GM11168 (cell line): Measurements from ENCODE around the gene EVA1A.

ENCODE experiments used
- in situ Hi-C: fragments of 300-500 bp; cut with MboI; formaldehyde crosslinking; loops from one replicate; pipeline ENCODE4 v1.12.0; 2022; ENCODE audit warnings: low sequenced_read_pairs; ENCODE audit not compliant: unreplicated experiment

The EVA1A gene

DNA sequence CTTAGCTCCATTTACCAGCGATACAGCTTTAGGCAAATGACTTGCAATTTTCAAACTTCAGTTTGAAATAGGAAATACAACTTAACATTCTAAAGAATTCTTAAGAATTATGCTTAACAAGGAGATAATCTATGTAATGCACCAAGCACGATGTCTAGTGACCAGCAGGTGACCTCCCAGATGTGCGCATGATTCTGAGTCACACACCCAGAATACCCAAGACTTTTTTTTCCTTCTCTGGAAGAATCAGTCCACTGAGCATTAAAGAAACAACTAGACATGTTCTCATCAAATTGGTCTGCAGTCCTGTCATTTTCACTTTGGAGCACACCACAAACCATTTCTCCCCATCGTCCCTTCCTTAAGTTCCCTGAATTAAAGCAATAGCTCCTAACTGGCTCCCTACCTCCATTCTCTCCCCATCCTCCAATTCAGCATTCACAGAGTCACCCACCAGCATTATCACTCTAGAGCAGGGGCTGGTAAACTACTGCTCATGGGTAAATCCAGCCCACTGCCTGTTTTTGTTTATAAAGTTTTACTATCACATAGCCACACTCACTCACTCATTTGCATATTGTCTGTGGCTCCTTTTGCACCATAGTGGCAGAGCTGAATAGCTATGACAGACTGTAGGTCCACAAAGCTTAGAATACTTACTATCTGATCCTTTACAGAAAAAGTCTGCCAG, 13.2 kb downstream of the EVA1A start:
- in situ Hi-C loops = no loop called here

DNA sequence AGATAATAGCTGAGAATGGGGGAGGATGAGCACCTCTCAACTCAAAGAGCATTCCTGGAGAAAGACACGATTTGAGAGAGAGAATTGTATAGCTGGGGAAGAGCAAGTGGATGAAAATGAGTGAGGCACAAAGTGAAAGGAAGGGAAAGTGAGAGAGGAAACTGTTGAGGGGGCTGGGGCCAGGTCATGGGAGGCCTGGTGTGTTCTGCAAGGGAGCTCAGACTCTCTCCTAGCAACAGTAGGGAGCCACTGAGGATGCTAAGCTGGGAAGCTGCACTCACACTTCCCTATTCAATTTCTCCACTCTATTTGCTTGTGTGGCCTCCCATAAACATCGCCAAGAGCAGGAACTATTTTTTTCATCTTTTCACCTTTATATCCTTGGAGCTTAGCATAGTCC, 14.8 kb downstream of the EVA1A start:
- in situ Hi-C loops = no loop called here

- in situ Hi-C loops = no loop called here
These were observed 15.4 kb downstream of the EVA1A start for GRCh38 chr2:75545387-75545786.

- in situ Hi-C loops = no loop called here
These were observed 17.3 kb downstream of the EVA1A start for GRCh38 chr2:75543446-75543845.

- in situ Hi-C loops = no loop called here
These were observed 19.3 kb downstream of the EVA1A start for GRCh38 chr2:75541430-75541829.

DNA sequence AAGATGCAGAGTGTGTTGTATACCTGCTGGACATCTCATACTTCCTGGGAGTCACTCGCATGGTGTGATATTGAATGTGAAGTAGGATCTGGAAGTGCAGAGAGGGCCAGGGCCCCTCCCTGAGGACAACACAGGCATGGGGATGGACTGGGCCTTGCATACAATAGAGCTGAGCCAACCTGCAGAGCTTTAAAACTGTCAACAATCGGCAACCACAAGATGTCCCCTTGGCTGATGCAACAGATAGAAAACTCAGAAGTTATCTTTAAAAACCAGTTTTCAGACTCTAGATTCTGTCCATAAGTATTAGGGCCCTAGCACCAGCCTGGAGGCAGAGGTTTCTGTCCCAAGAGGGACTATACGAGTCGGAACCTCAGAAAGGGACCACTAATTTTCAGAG, 19.7 kb downstream of the EVA1A start:
- in situ Hi-C loops = no loop called here

DNA sequence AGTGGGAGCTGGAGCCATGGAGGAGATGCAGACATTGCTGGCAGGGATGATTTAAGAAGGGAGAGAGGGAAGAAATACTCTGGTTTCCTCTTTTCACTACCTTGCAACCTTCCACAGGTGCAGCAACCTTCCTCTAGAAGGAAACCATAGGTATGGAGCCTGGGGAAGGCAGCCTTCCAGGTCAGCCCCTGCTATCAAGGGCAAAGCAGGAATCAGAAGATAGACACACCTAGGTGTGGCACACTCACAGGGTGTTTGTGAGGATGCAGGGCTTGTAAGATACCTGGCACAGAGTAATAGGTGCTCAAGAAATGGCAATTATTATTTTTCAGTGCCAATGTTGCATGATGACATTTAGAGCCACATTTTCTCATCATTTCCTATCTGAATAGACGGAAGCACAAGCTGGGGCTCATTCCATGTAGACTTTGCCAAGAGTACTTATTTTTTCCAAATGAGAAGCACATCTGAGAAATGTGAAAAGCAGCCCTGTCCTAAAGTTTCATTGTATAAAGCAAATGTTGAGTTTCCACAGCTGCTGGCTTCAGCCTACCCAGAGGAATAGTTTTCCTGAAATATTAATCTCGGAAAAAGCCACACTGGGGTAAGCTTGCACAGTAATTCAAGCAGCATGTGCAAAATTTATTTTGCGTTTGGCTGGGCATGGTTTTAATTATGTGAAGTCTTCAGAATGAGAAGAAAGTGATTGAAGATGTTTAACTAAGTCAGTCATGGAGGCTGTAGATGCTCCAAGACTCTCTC, 20.6 kb downstream of the EVA1A start:
- in situ Hi-C loops = no loop called here

DNA sequence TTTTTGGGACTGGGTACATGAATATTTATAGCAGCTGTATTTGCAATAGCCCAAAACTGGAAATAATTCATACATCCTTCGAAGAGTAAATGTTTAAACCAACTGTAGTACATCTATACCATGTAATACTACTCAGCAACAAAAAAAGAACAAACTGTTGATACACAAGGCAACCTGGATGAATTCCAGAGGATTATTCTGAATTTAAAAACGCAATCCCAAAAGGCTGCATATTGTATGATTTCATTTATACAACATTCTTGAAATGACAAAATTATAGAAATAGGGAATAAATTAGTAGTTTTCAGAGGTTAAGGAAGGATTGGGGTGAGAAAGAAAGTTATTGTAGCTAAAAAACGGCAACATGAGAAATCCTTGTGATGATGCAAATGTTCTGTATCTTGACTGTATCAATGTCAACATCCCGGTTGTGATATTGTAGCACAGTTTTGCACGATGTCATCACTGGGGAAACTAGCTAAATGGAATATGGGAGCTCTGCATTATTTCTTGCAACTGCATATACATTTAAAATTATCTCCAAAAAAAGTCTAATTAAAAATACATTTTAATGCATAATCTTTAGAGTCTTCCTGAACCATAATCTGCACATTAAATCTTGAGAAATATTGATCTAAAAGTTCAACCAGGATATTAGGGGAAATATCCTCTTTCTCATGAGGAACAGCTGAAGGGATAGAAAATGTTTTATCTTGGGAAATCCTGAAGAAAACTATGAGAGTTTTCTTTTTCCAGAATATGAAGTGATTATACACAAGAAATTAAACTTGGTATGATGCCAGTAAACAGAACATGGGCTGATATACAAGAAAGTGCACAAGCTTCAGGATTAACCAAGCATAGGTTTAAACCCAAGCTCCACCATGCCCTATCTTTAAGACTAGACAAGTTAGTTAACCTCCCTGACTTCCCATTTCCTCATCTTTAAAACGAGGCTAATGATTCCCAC, 21.9 kb downstream of the EVA1A start:
- in situ Hi-C loops = no loop called here

DNA sequence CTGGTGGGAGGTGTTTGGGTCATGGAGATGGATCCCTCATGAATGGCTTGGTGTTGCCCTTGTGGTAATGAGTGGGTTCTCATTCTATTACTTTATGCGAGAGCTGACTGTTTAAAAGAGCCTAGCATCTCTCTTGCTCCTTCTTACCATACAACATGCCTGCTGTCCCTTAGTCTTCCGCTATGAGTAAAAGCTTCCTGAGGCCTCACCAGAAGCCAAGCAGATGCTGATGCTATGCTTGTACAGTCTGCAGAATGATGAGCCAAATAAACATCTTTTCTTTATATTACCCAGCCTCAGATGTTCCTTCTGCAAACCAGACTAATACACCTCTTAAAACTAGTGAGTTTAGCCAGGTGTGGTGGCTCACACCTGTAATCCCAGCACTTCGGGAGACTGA, 23.1 kb downstream of the EVA1A start:
- in situ Hi-C loops = no loop called here

GRCh38 chr2:75533135-75533534, 27.6 kb downstream of the EVA1A start:
- in situ Hi-C loops = no loop called here

GRCh38 chr2:75532488-75532887, 28.3 kb downstream of the EVA1A start:
- in situ Hi-C loops = no loop called here

DNA sequence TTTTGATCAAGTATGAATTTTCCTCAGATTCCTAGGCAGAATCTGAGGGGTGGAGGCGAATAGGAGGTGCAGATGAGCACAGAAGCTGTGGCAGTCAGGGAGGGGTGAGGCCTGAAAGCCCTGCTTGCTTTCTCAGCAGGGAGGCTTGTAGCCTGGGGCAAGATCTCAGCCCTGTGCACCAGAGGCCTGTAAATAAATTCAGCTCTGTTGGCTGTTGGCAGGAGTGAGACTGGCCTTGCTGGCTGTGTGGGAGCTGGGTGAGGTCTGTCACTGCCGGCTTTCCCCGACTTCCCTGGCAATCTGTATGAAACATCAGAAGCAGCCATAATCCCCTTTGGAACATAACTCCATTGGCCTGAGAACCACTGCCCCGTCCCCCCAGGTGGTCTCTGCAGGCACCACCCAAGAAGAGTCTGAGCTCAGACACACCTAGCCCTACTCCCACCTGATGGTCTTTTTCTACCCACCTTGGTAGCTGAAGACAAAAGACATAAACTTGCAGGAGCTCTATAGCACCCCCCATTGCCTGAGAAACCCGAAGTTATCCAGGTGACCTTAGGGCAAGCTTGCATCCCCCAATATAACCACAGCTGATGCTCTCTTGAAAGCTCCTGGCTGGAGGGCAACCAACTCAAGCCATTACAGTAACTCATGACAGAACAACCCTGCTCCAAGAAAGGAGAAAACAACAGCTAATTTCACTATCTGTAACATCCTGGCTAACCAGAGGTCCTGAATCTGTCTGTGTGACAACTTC, 32.3 kb downstream of the EVA1A start:
- in situ Hi-C loops = no loop called here

GRCh38 chr2:75527676-75528075, 33.1 kb downstream of the EVA1A start:
- in situ Hi-C loops = no loop called here

DNA sequence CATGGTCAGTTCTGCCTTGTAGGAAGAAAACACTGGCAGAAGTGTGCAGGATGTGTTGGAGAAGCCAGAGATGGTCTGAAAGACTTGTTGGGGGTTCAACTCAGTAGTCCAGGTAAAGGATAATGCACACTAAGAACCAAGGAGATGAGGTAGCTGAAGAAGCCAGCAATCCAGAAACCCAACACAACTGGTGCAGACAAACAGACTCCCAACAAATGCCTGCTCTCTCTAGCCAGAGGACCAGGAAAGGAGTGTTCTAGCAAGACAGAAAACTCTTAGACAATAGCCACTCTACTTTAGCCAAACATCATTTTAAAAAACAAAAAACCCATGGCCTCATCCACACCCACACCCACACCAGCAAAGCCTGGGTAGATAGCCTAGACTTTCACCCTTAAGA, 33.9 kb downstream of the EVA1A start:
- in situ Hi-C loops = no loop called here

DNA sequence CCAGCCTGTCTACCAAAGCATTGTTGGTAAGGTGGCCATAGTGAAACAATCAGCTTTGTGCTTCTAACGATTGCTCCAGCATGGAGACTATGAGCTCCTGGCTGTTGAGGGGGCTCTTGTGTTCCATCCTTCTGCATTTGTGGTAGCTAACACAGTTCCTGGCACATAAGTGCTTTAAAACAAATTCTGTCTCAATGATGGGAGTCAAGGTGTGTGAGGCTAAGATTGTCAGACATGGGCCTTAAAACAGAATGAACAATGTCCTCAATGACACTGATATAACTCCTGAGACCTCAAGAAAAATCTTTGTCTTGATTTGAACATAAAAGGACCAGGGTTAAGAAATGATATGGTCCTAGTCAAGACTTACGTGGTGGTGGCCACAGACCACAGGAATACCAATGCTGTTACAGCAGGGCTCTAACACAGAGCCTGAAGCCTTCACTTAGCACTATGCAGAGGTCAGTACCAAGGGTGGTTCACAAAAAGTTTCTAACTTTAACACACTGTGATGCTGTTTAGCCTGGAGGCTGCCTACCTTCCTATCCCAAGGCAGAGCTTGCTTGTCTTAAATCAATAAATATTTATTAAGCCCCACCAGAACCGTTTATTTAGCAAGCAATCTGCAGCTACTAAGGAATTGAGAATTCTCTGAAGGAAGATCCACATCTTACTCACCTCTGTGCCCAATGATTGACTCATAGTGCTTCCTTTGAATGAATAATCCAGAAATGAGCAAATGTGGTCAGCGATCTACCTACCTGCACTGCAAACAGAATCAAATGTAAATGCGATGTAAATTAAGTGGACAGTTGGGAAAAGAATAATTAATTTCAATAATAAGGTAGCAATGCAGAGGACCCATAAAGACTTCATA, 35.1 kb downstream of the EVA1A start:
- in situ Hi-C loops = no loop called here

DNA sequence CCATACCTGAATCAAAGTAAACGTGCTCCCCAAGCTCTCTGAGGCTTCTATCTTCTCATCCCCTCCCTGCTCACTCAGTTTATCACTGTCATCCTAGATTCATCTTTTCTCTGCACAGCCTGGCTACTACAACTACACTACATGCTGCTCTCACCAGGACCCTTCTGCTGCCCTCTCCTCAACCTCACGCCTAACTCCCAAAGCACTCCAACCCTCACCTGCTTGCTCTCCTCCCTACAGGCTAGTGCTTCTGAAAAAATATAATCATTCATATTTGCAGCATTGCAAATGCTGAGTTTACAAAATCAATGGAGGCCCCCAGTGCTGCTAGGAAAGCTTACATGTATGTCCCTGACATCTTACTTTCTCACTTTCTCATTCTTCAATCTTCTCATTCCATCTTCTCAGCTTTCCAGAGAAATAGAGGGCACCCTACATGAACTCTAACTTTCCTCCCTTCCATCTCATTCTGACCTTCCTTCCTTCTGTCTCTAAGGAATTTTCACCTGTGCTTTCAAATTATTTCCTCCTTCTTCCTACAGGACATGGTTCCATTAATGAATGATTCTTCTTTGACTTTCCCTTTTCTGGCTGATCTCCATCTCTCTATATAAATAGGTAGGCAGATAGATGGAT, 36.3 kb downstream of the EVA1A start:
- in situ Hi-C loops = no loop called here

DNA sequence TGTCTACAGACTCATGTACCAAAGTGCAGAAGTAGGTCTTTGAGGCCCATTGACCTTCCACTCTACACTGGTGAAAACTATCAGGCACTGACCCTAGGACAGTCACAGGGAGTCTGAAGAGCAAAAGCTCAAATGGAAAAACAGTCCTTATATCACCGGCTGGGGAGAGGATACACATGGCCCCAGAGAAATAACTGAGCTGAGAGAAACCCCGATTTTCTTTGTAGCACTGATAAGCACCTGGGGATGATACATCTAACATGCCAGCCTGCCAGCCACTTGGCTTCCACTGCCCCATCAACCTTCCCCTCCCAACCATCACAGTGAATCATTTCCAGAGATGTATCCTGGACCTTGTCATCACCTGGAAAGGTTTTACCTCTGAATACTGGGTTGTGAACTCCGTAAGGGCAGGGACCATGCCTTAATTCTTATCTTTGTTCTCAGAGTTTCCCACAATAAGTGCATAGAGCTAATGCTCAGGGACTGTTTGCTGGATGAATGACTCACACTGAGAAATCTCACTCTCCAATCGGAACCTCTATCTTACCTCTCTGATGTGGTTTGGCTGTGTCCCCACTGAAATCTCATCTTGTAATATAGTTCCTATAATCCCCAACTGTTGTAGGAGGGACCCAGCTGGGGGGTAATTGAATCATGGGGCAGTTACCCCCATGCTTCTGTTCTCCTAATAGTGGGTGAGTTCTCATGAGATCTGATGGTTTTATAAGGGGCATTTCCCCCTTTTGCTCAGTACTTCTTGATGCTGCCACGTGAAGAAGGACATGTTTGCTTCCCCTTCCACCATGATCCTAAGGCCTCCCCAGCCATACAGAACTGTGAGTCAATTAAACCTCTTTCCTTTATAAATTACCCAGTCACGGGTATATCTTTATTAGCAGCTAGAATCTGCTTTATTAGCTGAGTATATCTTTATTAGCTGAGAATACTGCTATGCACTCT, 37.1 kb downstream of the EVA1A start:
- in situ Hi-C loops = no loop called here
